ENCODE data around the gene NEURL4.

DNA sequence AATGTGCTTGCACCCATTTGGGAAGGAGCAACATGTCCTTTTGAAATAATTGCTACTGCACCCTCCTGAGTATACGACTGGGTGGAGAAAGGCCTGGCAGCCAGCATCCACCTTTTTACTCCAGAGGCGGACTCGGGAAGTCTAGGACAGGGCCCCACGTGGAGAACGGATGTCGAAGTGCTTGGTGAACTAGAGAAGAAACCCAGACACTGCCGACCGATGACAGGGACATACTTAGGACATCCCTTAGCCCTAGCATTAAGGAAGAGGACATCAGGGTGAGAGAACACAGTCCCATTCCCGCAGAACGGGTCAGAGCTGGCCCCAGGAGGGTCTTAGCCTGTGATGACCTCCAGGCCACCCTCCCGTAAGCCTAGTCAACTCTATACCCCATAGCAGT, 38.5 kb downstream of the NEURL4 start:
- TF ChIP-seq, protein P1, sequence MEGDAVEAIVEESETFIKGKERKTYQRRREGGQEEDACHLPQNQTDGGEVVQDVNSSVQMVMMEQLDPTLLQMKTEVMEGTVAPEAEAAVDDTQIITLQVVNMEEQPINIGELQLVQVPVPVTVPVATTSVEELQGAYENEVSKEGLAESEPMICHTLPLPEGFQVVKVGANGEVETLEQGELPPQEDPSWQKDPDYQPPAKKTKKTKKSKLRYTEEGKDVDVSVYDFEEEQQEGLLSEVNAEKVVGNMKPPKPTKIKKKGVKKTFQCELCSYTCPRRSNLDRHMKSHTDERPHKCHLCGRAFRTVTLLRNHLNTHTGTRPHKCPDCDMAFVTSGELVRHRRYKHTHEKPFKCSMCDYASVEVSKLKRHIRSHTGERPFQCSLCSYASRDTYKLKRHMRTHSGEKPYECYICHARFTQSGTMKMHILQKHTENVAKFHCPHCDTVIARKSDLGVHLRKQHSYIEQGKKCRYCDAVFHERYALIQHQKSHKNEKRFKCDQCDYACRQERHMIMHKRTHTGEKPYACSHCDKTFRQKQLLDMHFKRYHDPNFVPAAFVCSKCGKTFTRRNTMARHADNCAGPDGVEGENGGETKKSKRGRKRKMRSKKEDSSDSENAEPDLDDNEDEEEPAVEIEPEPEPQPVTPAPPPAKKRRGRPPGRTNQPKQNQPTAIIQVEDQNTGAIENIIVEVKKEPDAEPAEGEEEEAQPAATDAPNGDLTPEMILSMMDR (IDR thresholded peaks at IDR 0.05; ENCODE audit: low read depth, low read length, poor library complexity, severe bottlenecking): no peak
- TF ChIP-seq EZH2phosphoT487 (IDR thresholded peaks at IDR 0.05; ENCODE audit: borderline replicate concordance, low read length): no peak
